ENCODE data around the gene KIF3A. TPM values are rescaled to one million over a fixed set of nuclear protein-coding genes. Genes with fewer than 3 reads are reported as not detected.

KIF3A gene
- total RNA-seq, 2 donors from 2014 or later, result 9.0 to 12.7 TPM

DNA sequence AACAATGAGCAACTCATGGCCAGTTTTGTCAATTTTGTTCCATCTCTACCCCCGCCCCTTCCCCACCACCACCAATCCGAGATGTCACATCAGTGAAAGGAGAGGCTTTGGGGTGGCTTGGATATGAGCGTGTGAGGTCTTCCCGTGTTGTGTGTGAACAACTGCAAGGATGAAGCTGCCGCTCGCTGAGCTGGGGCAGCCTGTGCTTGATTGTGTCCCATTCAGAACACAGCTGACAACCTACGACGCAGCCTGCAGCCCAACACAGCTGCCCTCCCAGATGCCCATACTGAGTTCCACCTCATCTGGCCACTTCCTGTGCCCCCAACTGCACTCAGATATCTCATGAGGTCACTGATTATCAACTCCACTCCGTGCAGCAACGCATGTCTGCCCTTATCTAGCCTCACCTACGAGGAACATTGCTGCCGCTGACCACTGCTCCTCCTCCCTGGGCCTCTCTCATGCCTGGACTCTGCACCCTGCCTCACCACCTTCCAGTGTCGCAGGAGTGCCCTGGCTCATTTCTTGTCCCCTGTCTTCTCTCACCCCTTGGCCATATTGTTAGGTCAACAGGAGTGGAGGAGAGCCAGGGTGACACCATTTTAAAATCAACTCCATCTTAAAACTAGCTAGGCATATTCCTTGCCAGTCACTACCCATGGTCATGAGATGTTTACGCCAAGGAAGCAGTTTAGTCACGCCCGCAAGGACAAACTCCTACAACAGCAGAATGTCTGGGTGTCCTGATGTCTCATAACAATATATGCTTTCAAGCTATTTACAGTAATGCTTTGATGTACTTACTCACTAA, 70.8 kb downstream of the KIF3A start:
- H3K36me3 Mint-ChIP-seq, result no peaks in the 10 kb centered on the region
- H3K9me3 Mint-ChIP-seq, result no peaks in the 10 kb centered on the region
- no peak overlapping the region for H3K27ac Mint-ChIP-seq
- peak in 1 of 2 donors; percentile 35 for DNase-seq (ENCODE audit: low spot score in 2 of 2)
- peak in 1 of 2 donors; percentile 19 for ATAC-seq

- ATAC-seq (no peak), DNase-seq (ENCODE audit: low spot score in 2 of 2) (peak in 1 of 2 donors; percentile 16)
- no peak overlapping the region for H3K27ac Mint-ChIP-seq
- H3K36me3 Mint-ChIP-seq, result no peaks in the 10 kb centered on the region
- H3K9me3 Mint-ChIP-seq, result no peaks in the 10 kb centered on the region
Measured at GRCh38 chr5:132665574-132666080, 71.7 kb downstream of the KIF3A start.

GRCh38 chr5:132664696-132665209, 72.6 kb downstream of the KIF3A start:
- H3K27ac Mint-ChIP-seq, result peak overlapping the region; percentile 46 to 64

DNA sequence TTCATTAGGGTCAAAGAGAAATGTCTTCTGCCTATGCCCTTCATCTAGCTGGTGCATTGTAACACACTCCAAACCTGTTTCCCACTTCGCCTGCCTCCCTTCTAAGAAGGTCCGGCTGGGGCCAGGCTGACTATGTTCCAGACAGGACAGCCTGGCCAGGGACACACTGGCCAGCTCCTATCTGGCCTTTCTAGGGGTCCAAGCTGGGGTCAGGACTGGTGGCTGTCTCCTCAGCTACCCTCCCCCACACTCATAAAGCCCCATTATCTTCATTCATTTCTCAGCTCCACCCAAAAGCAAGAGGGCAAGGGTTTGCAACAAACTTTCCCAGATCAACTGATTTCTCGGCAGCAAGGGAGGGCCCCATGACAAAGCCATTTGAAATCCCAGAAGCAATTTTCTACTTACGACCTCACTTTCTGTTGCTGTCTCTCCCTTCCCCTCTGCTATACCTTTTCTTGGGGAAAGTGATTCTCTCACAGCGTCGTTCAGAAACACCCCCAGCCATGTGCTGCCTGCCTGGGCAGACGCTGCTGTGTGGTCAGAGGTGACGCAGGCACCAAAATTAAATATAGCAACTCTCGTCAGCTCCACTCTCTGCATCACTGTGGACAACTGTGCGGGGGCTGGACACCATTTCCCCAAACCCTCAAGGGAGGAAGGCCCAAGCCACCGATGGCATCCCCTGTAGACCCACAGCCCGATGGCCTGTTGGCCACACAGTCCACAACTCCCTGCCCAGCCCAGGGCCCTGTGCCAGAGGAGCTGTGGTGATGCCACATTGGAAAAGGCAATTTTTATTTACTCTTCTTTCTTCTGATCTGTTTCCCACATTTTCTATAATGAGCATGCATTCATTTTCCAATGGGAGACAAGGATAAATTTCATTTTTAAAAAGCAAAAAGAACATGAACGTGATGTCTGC, 73.3 kb downstream of the KIF3A start:
- H3K9me3 Mint-ChIP-seq, result no peaks in the 10 kb centered on the region
- peak overlapping the region; percentile 46 to 64 for H3K27ac Mint-ChIP-seq
- peak in 1 of 2 donors; percentile 54 for DNase-seq (ENCODE audit: low spot score in 2 of 2)
- ATAC-seq, result peak in 1 of 2 donors; percentile 31
- no peaks in the 10 kb centered on the region for H3K36me3 Mint-ChIP-seq

More at GRCh38 chr5:132664696-132665209, 72.6 kb downstream of the KIF3A start:
- ATAC-seq (no peak), DNase-seq (ENCODE audit: low spot score in 2 of 2) (peak in 1 of 2 donors; percentile 23)
- Mint-ChIP-seq H3K36me3 (no peaks in the 10 kb centered on the region), H3K9me3 (no peaks in the 10 kb centered on the region)

DNA sequence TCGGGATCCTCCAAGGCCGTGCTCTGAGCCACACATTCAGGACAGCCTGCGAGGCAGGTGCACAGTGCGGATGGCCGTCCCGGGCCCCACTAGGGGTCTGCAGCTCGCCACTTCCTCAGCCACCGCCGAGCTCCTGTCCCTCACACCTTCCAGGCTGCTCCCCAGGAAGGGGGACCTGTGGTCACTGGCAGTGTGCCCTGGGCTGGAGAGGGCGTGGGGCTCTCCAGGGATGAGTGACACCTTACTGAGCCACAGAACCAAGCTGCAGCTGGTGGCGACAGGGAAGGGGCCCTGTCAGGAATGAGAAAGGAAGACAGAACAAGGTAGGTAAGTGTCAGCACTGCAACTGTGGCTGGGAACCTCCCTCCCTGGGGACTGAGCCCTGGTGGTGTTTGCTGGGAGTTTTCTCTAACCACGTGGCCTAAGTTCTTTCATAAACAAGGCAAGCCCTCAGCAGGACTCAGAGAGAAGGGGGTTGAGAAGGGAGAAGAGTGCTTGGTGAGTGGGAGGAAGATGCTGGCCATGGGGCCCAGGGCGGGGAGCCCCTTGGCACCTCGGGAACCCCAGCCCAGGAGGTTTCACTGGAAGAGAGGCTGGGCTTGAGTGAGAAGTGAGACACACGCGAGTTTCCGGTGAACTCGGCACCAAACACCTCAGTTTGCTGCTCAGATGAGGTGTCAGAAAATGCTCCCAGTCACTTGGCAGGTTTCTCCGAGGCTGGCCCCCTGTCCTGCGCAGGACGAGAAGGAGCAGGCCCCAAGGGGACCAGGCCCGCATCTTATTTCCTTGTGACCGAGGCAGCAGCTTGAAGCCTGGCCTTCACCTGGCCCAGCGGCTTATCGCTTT, 74.2 kb downstream of the KIF3A start:
- no peaks in the 10 kb centered on the region for H3K36me3 Mint-ChIP-seq
- H3K9me3 Mint-ChIP-seq, result no peaks in the 10 kb centered on the region
- H3K27ac Mint-ChIP-seq, result peak overlapping the region in 1 of 2 donors; percentile 64
- peak in 1 of 2 donors; percentile 63 for DNase-seq (ENCODE audit: low spot score in 2 of 2)
- ATAC-seq, result peak; percentile 55 to 79

- no peaks in the 10 kb centered on the region for H3K9me3 Mint-ChIP-seq
- no peaks in the 10 kb centered on the region for H3K36me3 Mint-ChIP-seq
- ATAC-seq, result no peak
- DNase-seq (ENCODE audit: low spot score in 2 of 2), result peak in 1 of 2 donors; percentile 41
- H3K27ac Mint-ChIP-seq, result no peak overlapping the region
Measured at GRCh38 chr5:132662004-132662401, 75.3 kb downstream of the KIF3A start.

DNA sequence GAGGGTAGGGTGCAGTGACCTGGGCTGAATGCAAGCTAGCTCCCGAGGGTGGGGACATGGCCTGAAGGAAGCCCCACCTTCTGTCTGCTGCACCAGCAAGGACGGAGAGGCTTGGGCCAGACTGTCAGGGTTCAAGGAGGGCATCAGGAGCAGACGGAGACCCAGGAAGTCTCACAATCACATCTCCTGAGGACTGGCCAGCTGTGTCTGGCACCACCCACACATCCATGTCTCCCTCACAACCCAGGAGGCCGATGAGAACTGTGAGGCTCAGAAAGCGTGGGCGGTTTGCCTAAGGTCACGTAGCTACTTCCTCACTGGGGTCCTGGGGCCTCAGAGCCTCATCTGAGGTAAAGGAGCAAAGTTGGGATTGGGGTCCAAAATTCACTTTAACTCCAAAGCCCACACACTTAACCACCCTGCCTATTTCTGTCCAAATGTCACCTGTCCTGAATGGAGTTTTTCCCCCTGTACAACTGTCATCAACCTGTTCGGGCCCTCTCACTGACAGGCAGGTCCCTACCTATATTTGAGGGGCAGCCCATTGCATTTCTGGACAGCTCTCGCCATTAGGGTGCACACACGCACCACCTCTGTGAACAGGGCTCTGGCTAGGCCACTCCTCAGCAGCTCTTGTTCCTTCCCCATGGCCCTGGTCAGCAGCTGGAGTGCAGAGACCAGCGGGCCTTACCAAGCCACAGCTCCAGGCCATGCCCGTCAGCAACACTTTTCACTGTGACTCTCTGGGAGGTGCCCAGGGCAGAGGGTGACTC, 75.9 kb downstream of the KIF3A start:
- H3K27ac Mint-ChIP-seq, result peak overlapping the region in 1 of 2 donors; percentile 26
- no peak for ATAC-seq
- DNase-seq (ENCODE audit: low spot score in 2 of 2), result no peak
- no peaks in the 10 kb centered on the region for H3K9me3 Mint-ChIP-seq
- peaks cover 0 to 3% of the 10 kb centered on the region in 2 donors for H3K36me3 Mint-ChIP-seq

DNA sequence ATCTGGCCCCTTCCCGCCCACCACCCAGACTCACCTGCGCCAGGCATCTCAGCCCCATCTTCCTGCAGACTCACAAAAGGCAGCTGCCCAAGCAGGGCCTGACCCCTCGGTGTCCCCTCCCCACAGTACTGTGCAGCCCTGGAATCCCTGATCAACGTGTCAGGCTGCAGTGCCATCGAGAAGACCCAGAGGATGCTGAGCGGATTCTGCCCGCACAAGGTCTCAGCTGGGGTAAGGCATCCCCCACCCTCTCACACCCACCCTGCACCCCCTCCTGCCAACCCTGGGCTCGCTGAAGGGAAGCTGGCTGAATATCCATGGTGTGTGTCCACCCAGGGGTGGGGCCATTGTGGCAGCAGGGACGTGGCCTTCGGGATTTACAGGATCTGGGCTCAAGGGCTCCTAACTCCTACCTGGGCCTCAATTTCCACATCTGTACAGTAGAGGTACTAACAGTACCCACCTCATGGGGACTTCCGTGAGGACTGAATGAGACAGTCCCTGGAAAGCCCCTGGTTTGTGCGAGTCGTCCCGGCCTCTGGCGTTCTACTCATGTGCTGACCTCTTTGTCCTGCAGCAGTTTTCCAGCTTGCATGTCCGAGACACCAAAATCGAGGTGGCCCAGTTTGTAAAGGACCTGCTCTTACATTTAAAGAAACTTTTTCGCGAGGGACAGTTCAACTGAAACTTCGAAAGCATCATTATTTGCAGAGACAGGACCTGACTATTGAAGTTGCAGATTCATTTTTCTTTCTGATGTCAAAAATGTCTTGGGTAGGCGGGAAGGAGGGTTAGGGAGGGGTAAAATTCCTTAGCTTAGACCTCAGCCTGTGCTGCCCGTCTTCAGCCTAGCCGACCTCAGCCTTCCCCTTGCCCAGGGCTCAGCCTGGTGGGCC, 77.5 kb downstream of the KIF3A start:
- H3K9me3 Mint-ChIP-seq, result no peaks in the 10 kb centered on the region
- no peak overlapping the region for H3K27ac Mint-ChIP-seq
- DNase-seq (ENCODE audit: low spot score in 2 of 2), result no peak
- H3K36me3 Mint-ChIP-seq, result peaks cover 0 to 4% of the 10 kb centered on the region in 2 donors
- ATAC-seq, result no peak

DNA sequence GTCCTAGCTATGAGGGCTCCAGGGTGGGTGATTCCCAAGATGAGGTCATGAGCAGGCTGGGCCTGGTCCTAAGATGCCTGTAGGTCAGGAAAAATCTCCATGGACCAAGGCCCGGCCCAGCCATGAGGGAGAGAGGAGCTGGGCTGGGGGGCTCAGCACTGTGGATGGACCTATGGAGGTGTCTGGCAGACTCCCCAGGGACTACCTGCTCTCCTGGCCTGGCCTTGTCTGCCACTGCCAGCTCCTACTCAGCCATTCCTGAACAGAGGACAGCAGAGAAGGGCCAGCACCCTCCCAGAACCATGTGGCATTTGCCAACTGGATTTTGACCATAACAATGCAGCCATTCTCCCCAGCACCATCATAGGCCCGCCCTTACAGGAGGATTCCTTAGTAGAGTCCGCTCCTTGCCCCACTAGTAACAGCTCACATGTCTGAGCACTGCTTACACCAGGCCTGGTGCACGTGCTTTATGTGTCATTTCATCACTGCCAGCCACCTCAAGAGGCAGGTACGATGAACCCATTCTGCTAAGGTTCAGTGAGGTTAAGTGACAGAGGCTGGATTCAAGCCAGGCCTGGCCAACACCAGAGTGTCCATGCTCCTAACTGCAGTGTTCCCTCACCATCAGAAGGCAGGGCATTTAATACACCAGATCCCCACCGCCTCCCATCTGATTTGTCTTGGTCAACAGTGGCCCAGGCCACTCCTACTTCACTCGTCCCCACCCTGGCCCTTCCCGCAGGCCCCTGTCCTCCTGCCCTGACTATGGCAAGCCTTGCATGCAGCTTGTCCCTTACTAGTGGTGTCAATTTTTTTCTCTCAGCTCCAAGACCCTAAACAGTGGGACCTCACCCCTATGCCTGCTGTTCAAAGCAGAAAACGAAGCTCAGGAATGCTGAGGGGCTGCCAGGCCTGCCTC, 78.7 kb downstream of the KIF3A start:
- H3K27ac Mint-ChIP-seq, result peak overlapping the region in 1 of 2 donors; percentile 74
- no peak for DNase-seq (ENCODE audit: low spot score in 2 of 2)
- no peak for ATAC-seq
- peaks cover 0 to 4% of the 10 kb centered on the region in 2 donors for H3K36me3 Mint-ChIP-seq
- no peaks in the 10 kb centered on the region for H3K9me3 Mint-ChIP-seq

DNA sequence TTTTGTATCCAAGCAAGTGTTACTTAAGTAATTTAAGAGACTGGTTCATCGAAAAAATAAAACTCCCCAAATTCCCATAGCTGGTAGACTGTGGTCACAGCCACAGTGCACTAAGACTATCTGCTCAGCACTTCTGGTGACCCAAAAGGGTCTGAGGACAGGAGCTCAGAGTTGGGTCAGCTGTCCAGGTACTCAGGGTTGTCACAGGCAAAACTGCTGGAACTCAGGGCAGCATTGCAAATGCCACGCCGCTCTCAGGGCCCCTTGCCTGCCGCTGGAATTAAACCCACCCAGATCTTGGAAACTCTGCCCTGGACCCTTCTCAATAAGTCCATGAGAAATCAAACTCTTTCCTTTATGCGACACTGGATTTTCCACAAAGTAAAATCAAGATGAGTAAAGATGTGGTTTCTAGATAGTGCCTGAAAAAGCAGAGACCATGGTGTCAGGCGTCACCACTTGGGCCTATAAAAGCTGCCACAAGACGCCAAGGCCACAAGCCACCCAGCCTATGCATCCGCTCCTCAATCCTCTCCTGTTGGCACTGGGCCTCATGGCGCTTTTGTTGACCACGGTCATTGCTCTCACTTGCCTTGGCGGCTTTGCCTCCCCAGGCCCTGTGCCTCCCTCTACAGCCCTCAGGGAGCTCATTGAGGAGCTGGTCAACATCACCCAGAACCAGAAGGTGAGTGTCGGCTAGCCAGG, 79.5 kb downstream of the KIF3A start, which contains the start of gene IL13:
Gene IL13, plus strand, starts transcription at position 498 of the 705 bp plus-strand sequence. Its CDS starts 14 bp downstream, at position 512.
- H3K9me3 Mint-ChIP-seq, result no peaks in the 10 kb centered on the region
- H3K36me3 Mint-ChIP-seq, result peaks cover 0 to 4% of the 10 kb centered on the region in 2 donors
- H3K27ac Mint-ChIP-seq, result no peak within 1 kb of the TSS
- ATAC-seq, result peak in 1 of 2 donors; percentile 41
- no peak for DNase-seq (ENCODE audit: low spot score in 2 of 2)

DNA sequence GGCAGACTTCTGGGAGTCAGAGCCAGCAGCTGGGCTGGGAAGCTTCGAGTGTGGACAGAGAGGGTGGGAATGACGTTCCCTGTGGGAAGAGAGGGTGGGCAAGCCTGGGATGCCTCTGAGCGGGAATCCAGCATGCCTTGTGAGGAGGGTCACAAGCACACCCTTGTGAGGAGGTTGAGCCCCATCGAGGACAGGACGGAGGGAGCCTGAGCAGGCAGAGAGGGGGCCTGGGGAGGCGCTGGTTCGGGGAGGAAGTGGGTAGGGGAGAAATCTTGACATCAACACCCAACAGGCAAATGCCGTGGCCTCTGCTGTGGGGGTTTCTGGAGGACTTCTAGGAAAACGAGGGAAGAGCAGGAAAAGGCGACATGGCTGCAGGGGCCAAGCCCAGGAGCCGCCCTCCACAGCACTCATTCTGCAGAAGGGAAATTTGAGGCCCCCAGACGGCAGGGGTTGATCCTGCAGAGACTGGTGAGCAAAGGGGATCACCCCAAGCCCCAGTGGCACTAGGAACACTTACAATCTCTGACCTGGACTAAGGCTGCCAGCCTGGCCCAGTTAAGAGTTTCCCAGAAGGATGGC, 80.5 kb downstream of the KIF3A start:
- Mint-ChIP-seq H3K27ac (no peak overlapping the region), H3K36me3 (peaks cover 0 to 4% of the 10 kb centered on the region in 2 donors), H3K9me3 (peaks cover 2 to 3% of the 10 kb centered on the region in 2 donors)
- ATAC-seq (peak; percentile 19 to 26), DNase-seq (ENCODE audit: low spot score in 2 of 2) (no peak)
